Fibroblast of skin of abdomen (primary cell): ENCODE measurements around the gene ANO6.

Experiments used
- DNase-seq: peaks from one replicate; pipeline ENCODE4 v3.0.0-alpha.2; 2013

Gene ANO6

DNA sequence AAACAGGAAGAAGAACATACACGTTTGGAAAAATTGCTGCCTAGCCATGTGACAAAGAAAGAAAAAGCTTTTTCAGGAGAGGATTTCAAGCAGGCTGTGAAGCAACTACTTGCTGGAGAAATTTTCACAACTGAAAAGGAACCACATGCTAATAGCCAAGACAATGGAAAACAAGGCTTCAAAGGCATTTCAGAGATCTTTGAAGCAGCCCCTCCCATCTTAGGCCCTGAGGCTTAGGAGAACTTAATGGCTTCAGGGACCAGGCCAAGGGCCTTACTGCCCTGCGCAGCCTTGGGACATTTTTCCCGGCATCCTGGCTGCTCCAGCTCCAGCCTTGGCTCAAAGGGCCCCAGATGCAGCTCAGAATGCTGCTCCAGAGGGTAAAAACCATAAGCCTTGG is 257.7 kb downstream of the ANO6 start:
- no peak for DNase-seq

DNA sequence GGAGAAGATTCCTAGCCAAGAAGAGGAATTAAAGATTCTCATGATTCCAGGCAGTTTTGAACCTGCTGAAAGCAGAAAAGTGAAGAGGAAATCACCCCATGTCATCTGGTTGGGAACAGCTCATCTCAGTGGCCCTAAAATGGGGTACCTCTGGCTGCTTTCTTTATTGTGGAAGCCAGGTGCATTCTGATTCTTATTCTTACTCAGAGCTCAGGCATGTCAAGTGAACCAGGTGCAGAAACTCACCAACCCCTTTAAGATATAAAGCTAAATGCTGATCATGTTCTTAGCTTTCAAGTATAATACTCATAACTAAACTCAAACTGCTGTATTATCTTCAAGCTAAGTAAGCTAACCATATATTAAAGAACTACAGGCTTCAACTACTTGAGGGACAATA is 259.7 kb downstream of the ANO6 start:
- DNase-seq, result no peak

DNA sequence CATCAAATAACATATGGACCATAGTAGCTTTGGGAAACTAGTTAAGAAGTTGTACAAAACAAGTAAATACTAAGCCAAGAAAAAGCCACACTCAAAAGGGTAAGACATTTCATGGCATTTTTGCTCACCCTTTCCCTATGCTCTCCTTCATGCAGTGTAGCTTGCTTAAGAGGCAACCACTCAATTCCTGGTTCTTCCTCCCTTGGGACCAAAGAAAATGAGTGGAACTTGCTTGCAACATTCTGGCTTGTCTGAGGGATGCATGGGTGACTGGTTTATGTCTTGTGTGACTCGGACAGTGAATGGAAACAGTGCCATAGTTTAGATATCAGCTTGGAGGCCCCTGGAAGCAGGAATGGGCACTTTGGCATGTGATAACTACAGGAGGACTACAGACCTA is 261.6 kb downstream of the ANO6 start:
- DNase-seq, result no peak

DNA sequence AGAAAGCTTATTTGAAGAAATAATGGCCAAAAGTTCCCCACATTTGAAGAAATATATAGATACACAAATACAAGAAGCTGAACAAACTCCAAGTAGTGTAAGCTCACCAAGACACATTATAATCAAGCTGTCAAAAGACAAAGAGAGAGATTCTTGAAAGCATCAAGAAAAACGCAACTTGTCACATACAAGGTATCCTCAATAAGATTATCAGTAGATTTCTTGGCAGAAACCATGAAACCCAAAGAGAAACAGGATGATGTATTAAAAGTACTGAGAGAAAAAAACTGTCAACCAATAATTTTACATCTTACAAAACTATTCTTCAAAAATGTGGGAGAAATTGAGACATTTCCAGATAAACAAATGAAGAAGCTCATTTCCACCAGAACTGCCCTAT is 263.0 kb downstream of the ANO6 start:
- no peak for DNase-seq

DNA sequence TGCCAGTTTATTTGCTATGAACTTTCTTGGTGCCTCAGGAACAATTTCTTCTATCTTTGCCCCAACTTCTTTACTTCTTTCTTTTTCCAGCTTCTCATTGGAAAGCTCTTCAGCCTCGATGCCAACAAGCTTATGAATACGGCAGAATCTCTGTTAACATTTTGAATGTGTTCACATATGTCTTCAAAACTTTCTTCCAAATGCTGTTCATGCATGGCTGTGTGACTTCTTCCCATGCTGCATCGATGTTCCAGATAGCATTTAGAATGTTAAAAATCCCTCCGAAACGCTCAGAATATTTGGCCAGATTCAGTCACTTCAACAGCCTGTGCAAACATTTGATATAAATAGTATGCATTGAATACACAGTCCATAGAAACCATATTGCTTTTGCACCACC is 265.9 kb downstream of the ANO6 start:
- DNase-seq, result no peak

DNA sequence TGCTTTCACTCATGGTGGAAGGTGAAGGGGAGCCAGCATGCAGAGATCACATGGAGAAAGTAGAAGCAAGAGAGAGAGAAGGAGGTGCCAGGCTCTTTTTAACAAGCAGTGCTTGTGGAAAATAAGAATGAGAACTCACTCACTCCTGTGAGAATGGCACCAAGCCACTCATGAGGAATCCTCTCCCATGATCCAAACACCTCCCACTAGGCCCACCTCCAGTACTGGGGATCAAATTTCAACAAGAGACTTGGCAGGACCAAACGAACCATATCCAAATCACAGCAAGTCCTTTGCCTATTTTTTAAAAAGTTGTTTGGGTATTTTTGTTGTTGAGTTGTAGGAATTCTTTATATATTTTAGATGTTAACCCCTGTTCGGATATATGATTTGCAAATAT is 267.7 kb downstream of the ANO6 start:
- no peak for DNase-seq
